ENCODE results near the gene TSEN15. TPM values are rescaled to one million over a fixed set of nuclear protein-coding genes. Genes with fewer than 3 reads are reported as not detected.

The TSEN15 gene
- 28.2 and 31.4 TPM in 2 replicates for total RNA-seq (2021; fragmentation: NEBNext Ultra II Directional; extraction: Animal tissue kit (Norgen Biotek cat#: 25700))
- 19.2 and 23.4 TPM in 2 replicates for polyA plus RNA-seq (2011; rRNA removed)
- polyA plus RNA-seq (2011; cell fraction: cytosol; rRNA removed) = 29.0 TPM
- polyA plus RNA-seq (2011; cell fraction: nucleus; rRNA removed) = 15.0 TPM
- 14.4 to 20.4 TPM (median 18.6 TPM) in 4 replicates for polyA plus RNA-seq (2012, experiment 1 of 2)
- polyA plus RNA-seq (2012, experiment 2 of 2) = 6.8 TPM
- polyA plus RNA-seq (2013, experiment 1 of 2) = 35.7 TPM
- polyA plus RNA-seq (2013, experiment 2 of 2) = 36.4 TPM
- 25.4 and 30.8 TPM in 2 replicates for polyA minus RNA-seq (2011; rRNA and poly(A)+ RNA removed)
- polyA minus RNA-seq (2011; cell fraction: cytosol; rRNA and poly(A)+ RNA removed) = 20.6 TPM
- polyA minus RNA-seq (2011; cell fraction: nucleus; rRNA and poly(A)+ RNA removed) = 44.8 TPM
- long read RNA-seq, experiment 1, transcript TSEN15-216 (5 exons, 1,986 nt) = major isoform, 12 of 36 reads
- long read RNA-seq, experiment 1, partial matches to known transcripts = 13 of 36 reads
- long read RNA-seq, experiment 1, other reads (novel, unspliced or antisense) = 0 of 36 reads
- long read RNA-seq, experiment 2, transcript TSEN15-216 (5 exons, 1,986 nt) = major isoform, 5 of 12 reads
- long read RNA-seq, experiment 2, partial matches to known transcripts = 0 of 12 reads
- long read RNA-seq, experiment 2, other reads (novel, unspliced or antisense) = 4 of 12 reads

GRCh38 chr1:184051485-184052193 lies at the start of gene TSEN15:
TSEN15 (plus strand) TSS chr1:184051730; CDS start chr1:184051756, 26 bp downstream.
- Histone ChIP-seq H2AFZ (ENCODE audit: low read length) (peak within 1 kb of the TSS; percentile 91), H3K56ac (replicated peaks; ENCODE audit: insufficient read length, low read depth, low read length) (peak within 1 kb of the TSS; percentile 66), H2BK12ac (ENCODE audit: low read depth, low read length) (peak within 1 kb of the TSS; percentile 98), H3K79me2 (ENCODE audit: control insufficient read depth in 1 of 2, insufficient read depth in 2 of 2, low read length in 2 of 2) (peaks cover 0 to 18% of the 10 kb centered on the region in 2 experiments; a peak in 2 of 4 replicates), H2BK15ac (ENCODE audit: low read length) (peak within 1 kb of the TSS; percentile 13; the same call in 1 of the 2 replicates), H3K27ac (ENCODE audit: low read depth, low read length) (peak within 1 kb of the TSS; percentile 84), H3K14ac (ENCODE audit: insufficient read length) (no peak within 1 kb of the TSS), H3K4me1 (replicated peaks in 1 of 4; ENCODE audit: control insufficient read depth in 3 of 4, insufficient read depth in 4 of 4, low read length in 3 of 4) (peaks cover 6 to 14% (median 12%) of the 10 kb centered on the region in 4 experiments; a peak in 5 of 7 replicates), H3K18ac (ENCODE audit: extremely low read depth, low read length) (peak within 1 kb of the TSS; percentile 96), H2BK5ac (ENCODE audit: low read depth, low read length) (peak within 1 kb of the TSS; percentile 88), H3K23me2 (ENCODE audit: low read depth, low read length) (no peaks in the 10 kb centered on the region; the same call in 1 of the 2 replicates), H3K9ac (replicated peaks in 1 of 4; ENCODE audit: extremely low read depth in 1 of 4, low read depth in 3 of 4, low read length in 3 of 4) (peak within 1 kb of the TSS; percentile 79 to 98 (median 90)), H3K4me3 (ENCODE audit: extremely low read depth in 1 of 4, insufficient read depth in 2 of 4, low read depth in 3 of 4, low read length in 4 of 4) (peak within 1 kb of the TSS; percentile 69 to 87 (median 83)), H3K36me3 (ENCODE audit: control insufficient read depth in 2 of 4, insufficient read depth in 4 of 4, low read length in 3 of 4) (peaks cover 0 to 17% (median 3%) of the 10 kb centered on the region in 4 experiments; a peak in 2 of 8 replicates), H3K23ac (ENCODE audit: insufficient read length) (no peak within 1 kb of the TSS), H4K5ac (ENCODE audit: insufficient read length, low read depth, low read length) (peak within 1 kb of the TSS; percentile 89), H2BK120ac (replicated peaks; ENCODE audit: low read depth, low read length) (peak within 1 kb of the TSS; percentile 14), H3K4me2 (ENCODE audit: insufficient read depth in 1 of 2, low read depth in 2 of 2, low read length in 2 of 2) (peak within 1 kb of the TSS; percentile 82 to 98), H4K20me1 (replicated peaks in 1 of 2; ENCODE audit: control insufficient read depth in 1 of 2, insufficient read depth in 2 of 2, low read length in 2 of 2) (no peaks in the 10 kb centered on the region), H2AK5ac (ENCODE audit: low read depth, low read length) (peak within 1 kb of the TSS; percentile 95; the same call in 1 of the 2 replicates), H2BK20ac (ENCODE audit: low read length) (peak within 1 kb of the TSS; percentile 18; the same call in 1 of the 2 replicates), H4K91ac (replicated peaks; ENCODE audit: insufficient read length, low read length) (peak within 1 kb of the TSS; percentile 81), H3K27me3 (replicated peaks in 1 of 4; ENCODE audit: control insufficient read depth in 3 of 4, extremely low read depth in 1 of 4, insufficient read depth in 3 of 4, low read length in 3 of 4) (no peaks in the 10 kb centered on the region), H3K4ac (replicated peaks; ENCODE audit: insufficient read length, low read depth, low read length) (peak within 1 kb of the TSS; percentile 83), H3K9me3 (ENCODE audit: insufficient read depth in 2 of 2, low read depth in 1 of 2, low read length in 1 of 2) (no peaks in the 10 kb centered on the region), H4K8ac (ENCODE audit: extremely low read depth, insufficient read depth, low read length) (peak within 1 kb of the TSS; percentile 94; the same call in 1 of the 2 replicates), H3K79me1 (ENCODE audit: low read depth, low read length) (no peaks in the 10 kb centered on the region)
- ChIA-PET CTCF (ENCODE audit: partially characterized antibody) (interaction anchor here (0.6 to 2.1 kb wide), 4 partner anchors 9 to 819 kb away, joined by 3 to 6 read pairs (median 5); no protein-coding TSS in a partner anchor), POLR2A (ENCODE audit: partially characterized antibody) (interaction anchor here (0.5 to 4.1 kb wide), 21 partner anchors 9 to 660 kb away, joined by 3 to 50 read pairs (median 4); partner anchors contain the start of gene COLGALT2)
- WGBS, 2 experiments (ENCODE audit: extremely low coverage in 1 of 2, insufficient coverage in 1 of 2, insufficient read length in 1 of 2, insufficient replicate concordance in 2 of 2, low coverage in 1 of 2, low lambda C conversion rate in 2 of 2, missing lambda C conversion rate in 1 of 2) = 2% methylated on average over 50 of the region's 54 CpGs; no CpG with 5 or more reads in 1 of the 2 experiments
- FAIRE-seq (peak; percentile 62), DNase-seq (ENCODE audit: low read depth in 1 of 2, low spot score in 2 of 2) (peak in 1 of 2 experiments; percentile 81)
- 0 out of 2 replicates have a peak, but pooled peaks have one; percentile 26 for TF ChIP-seq TCF12 (IDR thresholded peaks at IDR 0.05; ENCODE audit: low read depth, low read length)
- TF ChIP-seq EP300 (IDR thresholded peaks at IDR 0.05; ENCODE audit: borderline replicate concordance in 1 of 2, low read depth in 2 of 2, low read length in 2 of 2) = no peak
- TF ChIP-seq RBBP5 (IDR thresholded peaks at IDR 0.05; ENCODE audit: borderline replicate concordance, low read depth, low read length) = peak; percentile 96
- TF ChIP-seq TBP (IDR thresholded peaks at IDR 0.05; ENCODE audit: low read depth, low read length) = peak; percentile 87; the same call in 1 of the 2 replicates
- TF ChIP-seq CTBP2 (IDR thresholded peaks at IDR 0.05; ENCODE audit: borderline replicate concordance, insufficient read depth, insufficient read length, low read length) = peak; percentile 71
- TF ChIP-seq RXRA (IDR thresholded peaks at IDR 0.05; ENCODE audit: insufficient read depth, low read depth, low read length) = no peak
- TF ChIP-seq CBX8 (IDR thresholded peaks at IDR 0.05; ENCODE audit: borderline replicate concordance, low read depth, low read length) = no peak

Measured in H1 (cell line).